ENCODE data around the gene KCNG4.

The KCNG4 gene

DNA sequence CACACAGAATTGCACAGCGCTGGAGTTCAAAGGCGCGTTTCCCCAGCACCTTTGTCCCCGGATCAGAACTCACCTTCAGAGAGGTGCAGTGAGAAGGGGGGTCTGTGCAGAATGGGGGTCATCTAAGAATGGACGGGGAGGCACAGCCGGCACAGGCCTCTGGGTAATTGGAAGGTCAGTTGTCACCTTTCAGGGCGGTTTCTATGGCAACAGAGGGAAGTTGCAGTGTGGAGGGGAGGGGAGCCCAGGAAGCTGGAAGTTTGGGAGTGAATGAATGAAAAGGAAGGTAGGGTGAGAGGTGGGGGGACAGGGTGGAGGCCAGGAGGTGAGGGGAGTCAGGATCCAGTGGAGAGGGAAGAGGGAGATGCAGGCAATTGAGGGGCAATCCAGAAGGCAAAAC, 12.4 kb upstream of the KCNG4 start:
- TF ChIP-seq, protein P1, sequence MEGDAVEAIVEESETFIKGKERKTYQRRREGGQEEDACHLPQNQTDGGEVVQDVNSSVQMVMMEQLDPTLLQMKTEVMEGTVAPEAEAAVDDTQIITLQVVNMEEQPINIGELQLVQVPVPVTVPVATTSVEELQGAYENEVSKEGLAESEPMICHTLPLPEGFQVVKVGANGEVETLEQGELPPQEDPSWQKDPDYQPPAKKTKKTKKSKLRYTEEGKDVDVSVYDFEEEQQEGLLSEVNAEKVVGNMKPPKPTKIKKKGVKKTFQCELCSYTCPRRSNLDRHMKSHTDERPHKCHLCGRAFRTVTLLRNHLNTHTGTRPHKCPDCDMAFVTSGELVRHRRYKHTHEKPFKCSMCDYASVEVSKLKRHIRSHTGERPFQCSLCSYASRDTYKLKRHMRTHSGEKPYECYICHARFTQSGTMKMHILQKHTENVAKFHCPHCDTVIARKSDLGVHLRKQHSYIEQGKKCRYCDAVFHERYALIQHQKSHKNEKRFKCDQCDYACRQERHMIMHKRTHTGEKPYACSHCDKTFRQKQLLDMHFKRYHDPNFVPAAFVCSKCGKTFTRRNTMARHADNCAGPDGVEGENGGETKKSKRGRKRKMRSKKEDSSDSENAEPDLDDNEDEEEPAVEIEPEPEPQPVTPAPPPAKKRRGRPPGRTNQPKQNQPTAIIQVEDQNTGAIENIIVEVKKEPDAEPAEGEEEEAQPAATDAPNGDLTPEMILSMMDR (IDR thresholded peaks at IDR 0.05; ENCODE audit: borderline replicate concordance, control extremely low read depth, extremely low read depth, insufficient read depth, missing control alignments), result no peak
- DNase-seq (ENCODE audit: low spot score), result no peak
- in situ Hi-C loops (cut with MboI; ENCODE audit: low sequenced_read_pairs, unreplicated experiment), result no loop called here

DNA sequence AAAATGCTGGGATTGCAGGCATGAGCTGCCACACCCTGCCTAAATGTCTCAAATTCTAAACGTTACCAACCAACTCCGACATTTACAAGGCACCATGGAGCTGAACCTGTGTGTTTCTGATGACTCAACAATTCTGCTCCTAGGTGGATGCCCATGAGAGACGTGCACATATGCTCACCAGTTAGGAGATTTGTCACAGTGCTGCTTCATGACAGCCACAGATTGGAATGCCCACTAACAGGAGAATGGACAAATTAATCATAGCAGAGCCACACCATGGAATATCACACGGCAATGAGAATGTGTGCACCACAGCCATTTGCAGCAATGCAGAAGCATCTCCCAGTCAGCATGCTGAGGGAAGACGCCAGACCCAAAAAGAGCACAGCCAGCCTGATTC, 8.0 kb upstream of the KCNG4 start:
- in situ Hi-C loops (cut with MboI; ENCODE audit: low sequenced_read_pairs, unreplicated experiment), result no loop called here
- TF ChIP-seq, protein P1 (IDR thresholded peaks at IDR 0.05; ENCODE audit: borderline replicate concordance, control extremely low read depth, extremely low read depth, insufficient read depth, missing control alignments), result no peak
- no peak for DNase-seq (ENCODE audit: low spot score)

DNA sequence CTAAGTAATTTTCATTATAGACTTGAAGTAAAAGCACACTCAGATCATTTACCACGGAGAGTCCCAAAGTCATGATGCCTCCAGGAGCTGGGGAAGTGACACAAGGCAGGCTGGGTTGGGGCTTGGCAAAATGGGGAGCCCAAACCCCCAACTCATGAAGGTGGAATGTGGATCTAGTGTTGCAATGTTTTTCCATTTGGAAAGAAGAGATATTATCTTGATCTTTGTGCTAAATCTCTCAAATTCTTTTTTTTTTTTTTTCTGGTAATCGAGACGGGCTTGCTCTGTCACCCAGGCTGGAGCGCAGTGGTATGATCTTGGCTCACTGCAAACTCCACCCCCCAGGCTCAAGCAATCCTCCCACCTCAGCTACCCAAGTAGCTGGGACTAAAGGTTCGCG, 7.5 kb upstream of the KCNG4 start:
- DNase-seq (ENCODE audit: low spot score), result no peak
- TF ChIP-seq, protein P1 (IDR thresholded peaks at IDR 0.05; ENCODE audit: borderline replicate concordance, control extremely low read depth, extremely low read depth, insufficient read depth, missing control alignments), result no peak

DNA sequence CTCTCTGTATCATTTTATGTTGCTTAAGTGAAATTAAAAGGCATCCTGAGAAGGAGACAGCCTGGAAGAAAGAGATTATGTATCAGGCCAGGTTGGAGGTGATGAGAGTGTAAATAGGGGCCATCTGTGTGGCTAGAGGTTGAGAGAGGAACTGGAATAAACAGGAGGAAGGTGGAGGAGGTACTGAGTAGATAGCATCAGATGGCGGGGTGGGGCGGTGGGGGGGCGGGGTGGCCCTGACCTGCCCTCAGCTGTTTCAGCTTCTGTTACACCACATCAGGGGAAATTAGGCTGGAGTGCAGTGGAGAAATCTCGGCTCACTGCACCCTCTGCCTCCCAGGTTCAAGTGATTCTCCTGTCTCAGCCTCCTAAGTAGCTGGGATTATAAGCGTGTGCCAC, 6.9 kb upstream of the KCNG4 start:
- DNase-seq (ENCODE audit: low spot score), result no peak
- in situ Hi-C loops (cut with MboI; ENCODE audit: low sequenced_read_pairs, unreplicated experiment), result no loop called here
- TF ChIP-seq, protein P1 (IDR thresholded peaks at IDR 0.05; ENCODE audit: borderline replicate concordance, control extremely low read depth, extremely low read depth, insufficient read depth, missing control alignments), result no peak

More for the DNA sequence above, 7.5 kb upstream of the KCNG4 start:
- in situ Hi-C loops (cut with MboI; ENCODE audit: low sequenced_read_pairs, unreplicated experiment), result no loop called here

DNA sequence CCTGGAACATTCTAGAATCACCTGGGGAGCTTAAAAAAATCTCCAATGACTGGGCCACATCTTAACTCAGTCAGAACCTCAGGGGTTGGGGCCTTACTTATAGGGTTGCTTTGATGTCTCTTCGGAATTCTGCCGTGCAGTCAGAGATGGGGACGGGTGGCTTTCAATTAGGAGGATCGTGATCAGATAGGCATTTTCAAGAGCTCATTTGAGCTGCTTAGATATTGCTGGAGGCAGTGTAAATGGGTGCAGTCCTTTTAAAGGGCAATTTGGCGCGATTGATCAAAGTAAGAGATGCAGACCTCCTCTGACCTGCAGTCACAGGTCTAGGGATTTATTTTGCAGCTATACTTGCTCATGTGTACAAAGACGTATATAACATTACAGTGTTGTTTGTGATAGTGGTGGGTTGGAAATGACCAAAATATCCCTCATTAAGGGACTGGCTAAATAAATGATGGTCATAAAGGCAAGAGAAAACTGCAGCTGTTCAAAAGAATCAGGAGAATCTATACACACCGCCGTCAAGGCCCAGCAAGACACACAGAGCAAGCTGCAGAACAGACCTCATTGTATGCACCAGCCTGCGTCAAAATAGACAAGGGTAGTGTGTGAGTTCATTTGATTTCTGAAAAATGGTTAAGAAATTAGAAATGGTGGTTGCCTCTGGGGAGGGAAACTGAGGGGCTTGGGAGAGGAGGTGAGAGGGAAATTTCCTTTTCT, 6.3 kb upstream of the KCNG4 start:
- in situ Hi-C loops (cut with MboI; ENCODE audit: low sequenced_read_pairs, unreplicated experiment), result no loop called here
- TF ChIP-seq, protein P1 (IDR thresholded peaks at IDR 0.05; ENCODE audit: borderline replicate concordance, control extremely low read depth, extremely low read depth, insufficient read depth, missing control alignments), result no peak
- DNase-seq (ENCODE audit: low spot score), result no peak

DNA sequence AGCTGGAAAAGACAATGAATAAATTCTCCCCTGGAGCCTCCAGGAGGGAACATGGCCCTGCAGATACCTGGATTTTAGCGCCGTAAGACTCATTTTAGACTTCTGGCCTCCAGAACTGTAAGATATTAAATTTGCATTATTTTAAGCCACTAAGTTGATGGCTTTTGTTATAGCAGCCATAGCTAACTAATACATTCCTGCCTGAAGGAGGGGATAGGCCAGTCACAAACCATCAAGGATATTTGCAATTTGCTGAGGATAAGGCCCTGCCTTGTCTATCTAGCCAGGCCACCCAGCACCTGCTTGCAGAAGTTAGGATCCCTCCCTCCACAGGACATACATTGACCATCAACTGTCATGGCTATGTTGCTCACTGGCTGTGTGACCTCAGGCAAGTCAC, 4.9 kb upstream of the KCNG4 start:
- DNase-seq (ENCODE audit: low spot score), result no peak
- in situ Hi-C loops (cut with MboI; ENCODE audit: low sequenced_read_pairs, unreplicated experiment), result no loop called here

More for the DNA sequence above, 4.9 kb upstream of the KCNG4 start:
- TF ChIP-seq, protein P1 (IDR thresholded peaks at IDR 0.05; ENCODE audit: borderline replicate concordance, control extremely low read depth, extremely low read depth, insufficient read depth, missing control alignments), result no peak

Measured in GM13976 (cell line).